Liver (tissue), 9 donors: ENCODE results near the gene PKD1. TPM values are rescaled to one million over a fixed set of nuclear protein-coding genes. Genes with fewer than 3 reads are reported as not detected.

Experiments
- DNase-seq: peaks from one replicate; pipeline ENCODE4 v3.0.0-alpha.2; 2017; ENCODE audit warnings: low spot score
- H3K27ac ChIP-seq, 2 donors: one replicate each; pipeline ENCODE4 v1.7.0; 2013; ENCODE audit warnings: inconsistent platforms in 2 of 2, low read length in 2 of 2, control low read depth in 1 of 2, low read depth in 1 of 2, mild to moderate bottlenecking in 1 of 2
- H3K27me3 ChIP-seq, 4 donors: one replicate each; pipeline versions ENCODE4 v1.6.1 to v1.7.0; 2013; ENCODE audit warnings: low read length in 3 of 4, inconsistent platforms in 1 of 4, mild to moderate bottlenecking in 1 of 4, moderate library complexity in 1 of 4; ENCODE audit not compliant: control insufficient read depth in 4 of 4, insufficient read depth in 4 of 4
- H3K36me3 ChIP-seq, 4 donors: one replicate each; pipeline versions ENCODE4 v1.6.1 to v1.7.0; 2013; ENCODE audit warnings: low read length in 3 of 4, mild to moderate bottlenecking in 3 of 4, low read depth in 1 of 4, moderate library complexity in 1 of 4; ENCODE audit not compliant: control insufficient read depth in 4 of 4, insufficient read depth in 3 of 4
- H3K4me1 ChIP-seq, 4 donors: one replicate each; pipeline versions ENCODE4 v1.6.1 to v1.7.0; 2013; ENCODE audit warnings: low read length in 3 of 4, mild to moderate bottlenecking in 3 of 4, moderate library complexity in 1 of 4; ENCODE audit not compliant: control insufficient read depth in 4 of 4, insufficient read depth in 4 of 4
- H3K4me3 ChIP-seq, 3 donors: one replicate each; pipeline versions ENCODE4 v1.6.1 to v1.7.0; 2013; ENCODE audit warnings: low read length in 3 of 3, control low read depth in 1 of 3, low read depth in 1 of 3, mild to moderate bottlenecking in 1 of 3
- H3K9ac ChIP-seq, 2 donors: one replicate each; pipeline ENCODE4 v1.7.0; 2013; ENCODE audit warnings: low read length in 2 of 2, mild to moderate bottlenecking in 2 of 2, moderate library complexity in 2 of 2, control low read depth in 1 of 2, low read depth in 1 of 2
- H3K9me3 ChIP-seq, 4 donors: one replicate each; pipeline versions ENCODE4 v1.6.1 to v1.7.0; 2013; ENCODE audit warnings: low read length in 3 of 4; ENCODE audit not compliant: control insufficient read depth in 4 of 4
- FOXA1 ChIP-seq: IDR thresholded peaks from 2 replicates; pipeline ENCODE4 v1.6.1; 2016; ENCODE audit warnings: antibody characterized with exemption
- FOXA2 ChIP-seq: IDR thresholded peaks from 2 replicates; pipeline ENCODE4 v1.6.1; 2016; ENCODE audit warnings: antibody characterized with exemption
- HNF4A ChIP-seq, 2 donors: conservative IDR thresholded peaks; 2 replicates each; pipeline ENCODE4 v1.6.1; 2016; ENCODE audit warnings: antibody characterized with exemption in 2 of 2, mild to moderate bottlenecking in 2 of 2
- NR2F2 ChIP-seq: IDR thresholded peaks from 2 replicates; pipeline ENCODE4 v1.6.1; 2016; ENCODE audit warnings: antibody characterized with exemption
- TAF1 ChIP-seq: conservative IDR thresholded peaks from 2 replicates; pipeline ENCODE4 v1.6.1; 2016; ENCODE audit warnings: antibody characterized with exemption, mild to moderate bottlenecking
- YY1 ChIP-seq: IDR thresholded peaks from 2 replicates; pipeline ENCODE4 v1.6.1; 2016; ENCODE audit warnings: antibody characterized with exemption, mild to moderate bottlenecking
- WGBS: extraction: QIAGEN DNeasy Blood & Tissue Kit; methylation state at CpG from one replicate; pipeline ENCODE4 v1.1.7; 2013; 5-methylcytosine and 5-hydroxymethylcytosine counted together
- polyA plus RNA-seq, 2 donors: library from polyadenylated mRNA; stranded (reverse) in 1 of 2; unstranded in 1 of 2; fragments of 200-250 nt in 1 of 2; fragments of >200 nt in 1 of 2; fragmentation: Nextera tagmentation in 1 of 2; extraction: Ambion mirVana in 1 of 2; gene quantifications; one replicate each; pipeline versions ENCODE4 v1.2.1 to v1.2.3, GENCODE V29; 2013 to 2015
- total RNA-seq, 2 donors: library from RNA; depleted of rRNA; stranded (reverse); fragments of >200 nt; gene quantifications; one replicate each; pipeline ENCODE4 v1.2.3, GENCODE V29; 2014
- TF ChIP-seq, protein P1 (sequence below): IDR thresholded peaks from 2 replicates; pipeline ENCODE4 v1.6.1; 2016; ENCODE audit warnings: antibody characterized with exemption
- TF ChIP-seq, protein P2 (sequence below): IDR thresholded peaks from 2 replicates; pipeline ENCODE4 v1.6.1; 2016; ENCODE audit warnings: antibody characterized with exemption
- TF ChIP-seq, protein P3 (sequence below): IDR thresholded peaks from 2 replicates; pipeline ENCODE4 v1.6.1; 2016; ENCODE audit warnings: antibody characterized with exemption
- donor health status: healthy.
- donor health status: healthy.
- donor health status: healthy.
- donor health status: healthy.
- donor health status: healthy.

Gene PKD1
- total and polyA plus RNA-seq, 4 donors, result 8.0 to 58.4 (median 25.6) TPM

DNA sequence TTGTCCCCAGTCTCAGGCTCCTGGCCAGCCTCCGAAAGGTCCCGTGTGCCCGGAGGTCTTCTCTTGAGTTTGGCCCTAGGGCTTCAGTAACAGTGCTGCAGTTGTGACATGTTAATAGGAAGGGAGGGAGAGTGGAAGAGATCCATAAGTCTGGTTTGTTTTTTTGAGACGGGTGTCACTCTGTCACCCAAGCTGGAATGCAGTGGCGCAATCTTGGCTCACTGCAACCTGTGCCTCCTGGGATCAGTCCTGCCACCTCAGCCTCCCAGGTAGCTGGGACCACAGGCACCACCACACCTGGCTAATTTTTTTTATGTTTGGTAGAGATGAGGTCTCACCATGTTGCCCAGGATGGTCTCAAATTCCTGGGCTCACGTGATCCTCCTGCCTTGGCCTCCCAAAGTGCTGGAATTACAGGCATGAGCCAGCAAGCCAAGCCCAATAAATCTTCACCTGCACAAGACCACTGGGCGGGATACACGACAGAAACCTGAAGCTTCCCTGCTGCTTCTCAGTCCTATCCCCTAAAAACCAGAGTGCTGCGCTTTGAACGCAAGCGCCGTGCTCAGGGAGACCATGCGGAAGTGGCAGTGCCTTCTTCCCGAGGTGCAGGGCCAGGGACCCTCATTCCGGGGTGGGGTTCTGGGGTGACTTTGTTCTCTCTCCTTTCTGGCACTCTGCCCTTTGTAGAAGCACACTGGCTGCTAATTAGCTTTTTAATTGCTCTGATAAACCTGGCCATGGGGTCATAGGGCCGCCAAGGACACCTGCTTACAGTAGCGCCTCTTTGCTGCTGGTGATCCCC lies 30.8 kb upstream of the PKD1 start:
- Histone ChIP-seq H3K27ac (peak overlapping the region in 1 of 2 donors; percentile 7), H3K9me3 (no peaks in the 10 kb centered on the region), H3K27me3 (no peaks in the 10 kb centered on the region), H3K4me1 (peaks cover 15 to 40% (median 26%) of the 10 kb centered on the region in 4 donors), H3K4me3 (no peak overlapping the region), H3K36me3 (peaks cover 0 to 16% (median 7%) of the 10 kb centered on the region in 4 donors), H3K9ac (no peak overlapping the region)
- WGBS, result 84% methylated on average over 17 of the region's 17 CpGs
- TF ChIP-seq YY1 (no peak), TAF1 (no peak), HNF4A (conservative IDR thresholded peaks at IDR 0.05) (peak in 1 of 2 donors; percentile 49)
- TF ChIP-seq, protein P1, sequence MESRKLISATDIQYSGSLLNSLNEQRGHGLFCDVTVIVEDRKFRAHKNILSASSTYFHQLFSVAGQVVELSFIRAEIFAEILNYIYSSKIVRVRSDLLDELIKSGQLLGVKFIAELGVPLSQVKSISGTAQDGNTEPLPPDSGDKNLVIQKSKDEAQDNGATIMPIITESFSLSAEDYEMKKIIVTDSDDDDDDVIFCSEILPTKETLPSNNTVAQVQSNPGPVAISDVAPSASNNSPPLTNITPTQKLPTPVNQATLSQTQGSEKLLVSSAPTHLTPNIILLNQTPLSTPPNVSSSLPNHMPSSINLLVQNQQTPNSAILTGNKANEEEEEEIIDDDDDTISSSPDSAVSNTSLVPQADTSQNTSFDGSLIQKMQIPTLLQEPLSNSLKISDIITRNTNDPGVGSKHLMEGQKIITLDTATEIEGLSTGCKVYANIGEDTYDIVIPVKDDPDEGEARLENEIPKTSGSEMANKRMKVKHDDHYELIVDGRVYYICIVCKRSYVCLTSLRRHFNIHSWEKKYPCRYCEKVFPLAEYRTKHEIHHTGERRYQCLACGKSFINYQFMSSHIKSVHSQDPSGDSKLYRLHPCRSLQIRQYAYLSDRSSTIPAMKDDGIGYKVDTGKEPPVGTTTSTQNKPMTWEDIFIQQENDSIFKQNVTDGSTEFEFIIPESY, result no peak
- no peak for DNase-seq

- H3K4me1 ChIP-seq, result peaks cover 19 to 45% (median 30%) of the 10 kb centered on the region in 4 donors
- WGBS, result 87% methylated on average over 12 of the region's 12 CpGs
- H3K9ac ChIP-seq, result no peak overlapping the region
- H3K4me3 ChIP-seq, result no peak overlapping the region
- no peaks in the 10 kb centered on the region for H3K9me3 ChIP-seq
- peaks cover 0 to 11% (median 5%) of the 10 kb centered on the region in 4 donors for H3K36me3 ChIP-seq
- TF ChIP-seq FOXA2 (no peak), TAF1 (no peak)
- TF ChIP-seq, protein P1, result no peak
- H3K27me3 ChIP-seq, result no peaks in the 10 kb centered on the region
- no peak for DNase-seq
- H3K27ac ChIP-seq, result peak overlapping the region in 1 of 2 donors; percentile 7
Measured at GRCh38 chr16:2165861-2166260, 30.2 kb upstream of the PKD1 start.

GRCh38 chr16:2163211-2163881 lies 27.6 kb upstream of the PKD1 start:
- DNase-seq, result no peak
- no peaks in the 10 kb centered on the region for H3K27me3 ChIP-seq
- WGBS, result 82% methylated on average over 26 of the region's 26 CpGs
- H3K4me1 ChIP-seq, result peaks cover 37 to 67% (median 53%) of the 10 kb centered on the region in 4 donors
- no peaks in the 10 kb centered on the region for H3K9me3 ChIP-seq
- no peak overlapping the region for H3K4me3 ChIP-seq
- peaks cover 0 to 7% (median 1%) of the 10 kb centered on the region in 4 donors for H3K36me3 ChIP-seq
- H3K9ac ChIP-seq, result no peak overlapping the region
- H3K27ac ChIP-seq, result peak overlapping the region in 1 of 2 donors; percentile 7
- TF ChIP-seq, protein P2, sequence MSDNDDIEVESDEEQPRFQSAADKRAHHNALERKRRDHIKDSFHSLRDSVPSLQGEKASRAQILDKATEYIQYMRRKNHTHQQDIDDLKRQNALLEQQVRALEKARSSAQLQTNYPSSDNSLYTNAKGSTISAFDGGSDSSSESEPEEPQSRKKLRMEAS, result no peak
- no peak for TF ChIP-seq FOXA1
- TF ChIP-seq NR2F2, result no peak
- TF ChIP-seq, protein P3, sequence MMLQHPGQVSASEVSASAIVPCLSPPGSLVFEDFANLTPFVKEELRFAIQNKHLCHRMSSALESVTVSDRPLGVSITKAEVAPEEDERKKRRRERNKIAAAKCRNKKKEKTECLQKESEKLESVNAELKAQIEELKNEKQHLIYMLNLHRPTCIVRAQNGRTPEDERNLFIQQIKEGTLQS, result no peak
